Measurements from ENCODE around the gene CHRDL1.
"Not testable (repeated sequence)": the region's sequence is repeated elsewhere in the genome, so short reads cannot be mapped to it uniquely, and the experiment has no call there.

CHRDL1 gene, protein sequence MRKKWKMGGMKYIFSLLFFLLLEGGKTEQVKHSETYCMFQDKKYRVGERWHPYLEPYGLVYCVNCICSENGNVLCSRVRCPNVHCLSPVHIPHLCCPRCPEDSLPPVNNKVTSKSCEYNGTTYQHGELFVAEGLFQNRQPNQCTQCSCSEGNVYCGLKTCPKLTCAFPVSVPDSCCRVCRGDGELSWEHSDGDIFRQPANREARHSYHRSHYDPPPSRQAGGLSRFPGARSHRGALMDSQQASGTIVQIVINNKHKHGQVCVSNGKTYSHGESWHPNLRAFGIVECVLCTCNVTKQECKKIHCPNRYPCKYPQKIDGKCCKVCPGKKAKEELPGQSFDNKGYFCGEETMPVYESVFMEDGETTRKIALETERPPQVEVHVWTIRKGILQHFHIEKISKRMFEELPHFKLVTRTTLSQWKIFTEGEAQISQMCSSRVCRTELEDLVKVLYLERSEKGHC

DNA sequence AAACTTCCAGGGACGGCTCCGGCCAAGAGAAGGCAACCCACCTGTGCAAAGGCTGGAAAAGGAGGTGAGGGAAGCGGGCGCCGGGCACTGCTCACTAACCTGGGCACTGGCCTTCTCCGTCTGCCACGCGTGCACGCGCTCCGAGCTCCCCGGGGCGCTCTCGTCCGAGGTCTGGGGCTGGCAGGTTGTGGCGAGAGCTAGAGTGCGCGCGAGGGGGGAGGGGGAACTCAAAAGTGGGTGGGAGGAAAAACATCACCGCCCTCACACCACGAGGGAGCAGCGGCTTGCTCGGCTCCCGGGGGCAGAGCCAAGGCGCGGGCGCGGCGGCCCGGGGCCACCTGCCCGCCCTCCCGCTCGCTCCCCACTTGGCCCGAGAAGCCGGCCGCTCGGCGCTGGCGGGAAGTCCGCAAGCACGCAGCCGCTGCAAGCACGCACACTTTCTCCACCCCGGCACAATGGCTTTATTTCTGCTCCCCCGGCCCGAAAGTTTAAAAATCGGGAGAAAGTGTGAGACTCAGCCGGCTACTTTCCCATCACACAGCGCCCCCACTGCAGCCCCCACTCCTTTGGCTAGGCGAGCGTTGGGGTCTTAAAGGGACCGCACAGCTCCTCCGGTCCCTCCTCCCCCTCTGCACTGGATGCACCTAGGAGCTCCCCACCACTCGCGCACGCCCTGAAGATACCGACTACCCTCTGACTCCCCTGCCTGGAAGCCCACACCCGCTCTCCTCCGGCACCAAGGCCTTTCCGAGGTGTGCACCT lies at the start of gene CHRDL1:
Gene CHRDL1, minus strand, starts transcription at position 173 of the 762 bp plus-strand sequence. CDS start 3,636 bp downstream, outside the sequence.
- Histone ChIP-seq H3K27me3 (ENCODE audit: control insufficient read depth, insufficient read depth, low read length) (no peaks in the 10 kb centered on the region), H3K36me3 (ENCODE audit: control insufficient read depth, insufficient read depth, low read length) (no peaks in the 10 kb centered on the region), H3K9ac (ENCODE audit: low read length) (no peak within 1 kb of the TSS), H3K4me1 (ENCODE audit: control insufficient read depth, insufficient read depth, low read length) (no peaks in the 10 kb centered on the region), H3K4me3 (ENCODE audit: low read length) (no peak within 1 kb of the TSS), H3K9me3 (ENCODE audit: control insufficient read depth, low read length) (no peaks in the 10 kb centered on the region)

DNA sequence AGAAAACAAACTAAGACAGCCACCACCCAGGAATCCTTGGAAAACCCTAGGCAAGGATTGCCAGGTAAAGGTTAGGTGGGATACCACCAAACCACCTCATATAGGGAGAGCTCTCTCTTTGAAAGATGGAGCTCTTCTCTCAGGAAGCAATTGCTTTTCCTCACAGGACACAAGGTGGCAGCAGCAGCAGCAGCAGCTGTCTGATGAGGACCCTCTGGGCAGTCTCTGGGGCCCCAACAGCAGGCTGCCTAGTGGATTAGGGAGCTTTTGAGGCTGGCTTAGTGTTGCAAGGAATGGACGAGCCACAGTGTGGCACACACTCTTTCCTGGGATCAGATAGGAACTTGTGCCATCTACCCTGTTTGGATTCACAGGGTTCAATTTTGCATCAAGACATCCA lies 41.4 kb upstream of the CHRDL1 start:
- Histone ChIP-seq H3K36me3 (ENCODE audit: control insufficient read depth, insufficient read depth, low read length) (no peaks in the 10 kb centered on the region), H3K27me3 (ENCODE audit: control insufficient read depth, insufficient read depth, low read length) (no peaks in the 10 kb centered on the region), H3K9me3 (ENCODE audit: control insufficient read depth, low read length) (no peaks in the 10 kb centered on the region), H3K4me3 (ENCODE audit: low read length) (no peak overlapping the region), H3K9ac (ENCODE audit: low read length) (no peak overlapping the region), H3K4me1 (ENCODE audit: control insufficient read depth, insufficient read depth, low read length) (no peaks in the 10 kb centered on the region)

DNA sequence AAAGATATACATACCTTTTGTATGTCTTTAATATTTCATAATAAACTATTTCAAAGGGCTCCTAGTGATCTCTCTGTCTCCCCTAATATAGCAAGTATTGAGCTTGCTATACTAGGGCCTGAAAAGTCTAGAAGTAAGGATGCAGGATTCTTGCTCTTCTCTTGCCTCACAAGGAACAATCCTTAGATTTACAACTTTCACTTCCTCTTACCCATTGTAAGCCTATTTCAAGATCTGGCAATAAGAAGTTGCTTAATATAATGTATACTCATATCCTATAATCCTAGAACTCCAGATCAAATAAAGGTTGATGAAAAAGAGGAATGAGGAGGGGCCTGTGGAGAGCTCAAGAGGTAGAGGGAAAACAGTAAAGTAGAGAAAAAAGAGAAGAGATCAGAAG lies 40.8 kb upstream of the CHRDL1 start:
- H3K27me3 ChIP-seq (ENCODE audit: control insufficient read depth, insufficient read depth, low read length), result no peaks in the 10 kb centered on the region
- H3K9me3 ChIP-seq (ENCODE audit: control insufficient read depth, low read length), result no peaks in the 10 kb centered on the region
- no peak overlapping the region for H3K9ac ChIP-seq (ENCODE audit: low read length)
- no peak overlapping the region for H3K4me3 ChIP-seq (ENCODE audit: low read length)
- H3K4me1 ChIP-seq (ENCODE audit: control insufficient read depth, insufficient read depth, low read length), result no peaks in the 10 kb centered on the region
- H3K36me3 ChIP-seq (ENCODE audit: control insufficient read depth, insufficient read depth, low read length), result no peaks in the 10 kb centered on the region

DNA sequence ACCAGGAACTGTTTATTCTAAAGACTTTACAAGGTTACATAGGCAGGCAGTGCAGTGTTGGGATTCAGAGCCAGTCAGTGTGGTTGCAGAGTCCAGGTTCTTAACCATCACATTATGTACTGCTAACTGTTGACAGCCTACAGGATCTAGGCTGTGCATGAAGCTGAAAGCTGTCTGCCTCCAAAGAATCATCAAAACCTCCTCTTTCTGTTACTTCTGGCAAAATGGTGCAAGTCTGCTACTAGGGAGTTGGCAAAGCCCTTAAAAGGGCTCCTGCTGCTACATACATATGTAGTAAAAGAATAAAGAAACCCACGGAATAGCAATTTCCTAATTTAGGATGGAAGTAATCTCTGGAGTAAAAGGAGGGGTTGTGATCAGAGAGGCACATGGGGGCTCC lies 40.4 kb upstream of the CHRDL1 start:
- Histone ChIP-seq H3K27me3 (ENCODE audit: control insufficient read depth, insufficient read depth, low read length) (no peaks in the 10 kb centered on the region), H3K4me1 (ENCODE audit: control insufficient read depth, insufficient read depth, low read length) (no peaks in the 10 kb centered on the region), H3K9ac (ENCODE audit: low read length) (no peak overlapping the region), H3K4me3 (ENCODE audit: low read length) (no peak overlapping the region), H3K9me3 (ENCODE audit: control insufficient read depth, low read length) (no peaks in the 10 kb centered on the region), H3K36me3 (ENCODE audit: control insufficient read depth, insufficient read depth, low read length) (no peaks in the 10 kb centered on the region)

DNA sequence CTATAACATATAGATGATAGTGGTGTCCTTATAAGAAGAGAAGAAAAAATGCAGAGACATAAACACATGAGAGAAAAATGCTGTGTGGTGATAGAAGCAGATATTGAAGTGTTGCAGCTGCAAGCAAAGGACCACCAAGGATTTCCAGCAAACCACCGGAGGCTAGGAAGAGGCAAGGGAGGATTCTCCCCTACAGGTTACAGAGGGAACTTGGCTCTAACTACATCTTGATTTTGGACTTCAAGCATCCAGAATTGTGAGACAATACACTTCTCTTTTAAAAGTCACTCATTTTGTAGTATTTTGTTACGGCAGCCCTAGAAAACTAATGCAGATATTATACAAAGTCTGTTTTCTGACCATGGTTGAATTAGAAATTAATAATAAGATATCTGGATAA lies 30.4 kb upstream of the CHRDL1 start:
- H3K36me3 ChIP-seq (ENCODE audit: control insufficient read depth, insufficient read depth, low read length), result no peaks in the 10 kb centered on the region
- H3K9ac ChIP-seq (ENCODE audit: low read length), result no peak overlapping the region
- H3K4me3 ChIP-seq (ENCODE audit: low read length), result no peak overlapping the region
- H3K27me3 ChIP-seq (ENCODE audit: control insufficient read depth, insufficient read depth, low read length), result no peaks in the 10 kb centered on the region
- H3K4me1 ChIP-seq (ENCODE audit: control insufficient read depth, insufficient read depth, low read length), result no peaks in the 10 kb centered on the region
- no peaks in the 10 kb centered on the region for H3K9me3 ChIP-seq (ENCODE audit: control insufficient read depth, low read length)

DNA sequence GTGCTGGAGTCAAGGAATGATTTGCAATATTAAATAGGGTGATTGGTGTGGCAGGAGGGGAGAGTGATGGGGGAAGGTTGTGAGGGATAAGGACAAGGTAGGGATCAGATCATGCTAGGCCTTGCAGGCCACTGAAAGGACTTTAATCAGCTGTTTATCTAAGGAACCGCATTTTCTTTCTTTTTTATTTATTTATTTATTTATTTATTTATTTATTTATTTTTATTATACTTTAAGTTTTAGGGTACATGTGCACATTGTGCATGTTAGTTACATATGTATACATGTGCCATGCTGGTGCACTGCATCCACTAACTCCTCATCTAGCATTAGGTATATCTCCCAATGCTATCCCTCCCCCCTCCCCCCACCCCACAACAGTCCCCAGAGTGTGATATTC lies 20.9 kb upstream of the CHRDL1 start:
- H3K27me3 ChIP-seq (ENCODE audit: control insufficient read depth, insufficient read depth, low read length); H3K9me3 ChIP-seq (ENCODE audit: control insufficient read depth, low read length); H3K4me3 ChIP-seq (ENCODE audit: low read length); H3K9ac ChIP-seq (ENCODE audit: low read length); H3K4me1 ChIP-seq (ENCODE audit: control insufficient read depth, insufficient read depth, low read length); H3K36me3 ChIP-seq (ENCODE audit: control insufficient read depth, insufficient read depth, low read length): not testable (repeated sequence)

DNA sequence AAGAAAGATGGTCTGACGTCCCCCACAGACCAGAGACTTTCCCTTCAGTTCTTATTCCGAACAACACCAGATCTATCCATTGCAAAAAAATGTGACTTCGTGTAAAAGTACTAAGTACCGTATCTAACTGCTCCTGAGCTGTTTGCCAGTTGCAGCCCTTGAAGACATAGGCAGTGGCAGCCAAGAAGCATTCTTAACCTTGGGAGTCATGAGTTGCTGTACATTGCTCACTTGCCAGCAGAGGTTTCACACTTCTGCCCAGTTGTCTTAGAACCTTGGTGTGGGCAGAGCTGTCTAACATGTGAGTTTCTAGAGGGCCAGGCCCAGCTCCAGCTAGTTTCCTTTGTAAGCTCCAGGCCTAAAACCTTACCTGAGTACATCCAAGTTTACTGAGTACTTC lies 10.5 kb upstream of the CHRDL1 start:
- no peak overlapping the region for H3K4me3 ChIP-seq (ENCODE audit: low read length)
- no peaks in the 10 kb centered on the region for H3K4me1 ChIP-seq (ENCODE audit: control insufficient read depth, insufficient read depth, low read length)
- no peak overlapping the region for H3K9ac ChIP-seq (ENCODE audit: low read length)

DNA sequence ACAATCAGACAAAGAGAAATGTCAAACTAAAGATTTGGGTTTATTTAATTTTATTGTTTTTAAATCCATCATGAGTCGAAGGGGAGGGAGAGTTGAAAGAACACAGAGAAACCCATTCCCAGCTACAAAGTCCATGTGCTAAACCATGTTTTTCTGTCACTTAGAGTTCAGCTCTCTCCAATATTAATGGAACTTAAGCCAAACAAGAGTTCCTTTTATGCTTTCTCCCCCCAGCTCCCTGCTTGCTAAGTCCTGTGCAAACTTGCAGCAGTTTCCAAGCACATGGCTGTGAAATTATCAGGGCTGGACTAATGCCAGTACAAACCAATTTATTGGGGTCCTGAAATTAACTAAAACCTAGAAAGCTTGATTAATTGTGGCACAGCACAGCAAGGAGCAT lies 9.7 kb upstream of the CHRDL1 start:
- Histone ChIP-seq H3K4me1 (ENCODE audit: control insufficient read depth, insufficient read depth, low read length) (no peaks in the 10 kb centered on the region), H3K9ac (ENCODE audit: low read length) (no peak overlapping the region), H3K36me3 (ENCODE audit: control insufficient read depth, insufficient read depth, low read length) (no peaks in the 10 kb centered on the region), H3K4me3 (ENCODE audit: low read length) (no peak overlapping the region), H3K9me3 (ENCODE audit: control insufficient read depth, low read length) (no peaks in the 10 kb centered on the region), H3K27me3 (ENCODE audit: control insufficient read depth, insufficient read depth, low read length) (no peaks in the 10 kb centered on the region)

More for the DNA sequence above, 10.5 kb upstream of the CHRDL1 start:
- H3K36me3 ChIP-seq (ENCODE audit: control insufficient read depth, insufficient read depth, low read length), result no peaks in the 10 kb centered on the region
- H3K9me3 ChIP-seq (ENCODE audit: control insufficient read depth, low read length), result no peaks in the 10 kb centered on the region
- H3K27me3 ChIP-seq (ENCODE audit: control insufficient read depth, insufficient read depth, low read length), result no peaks in the 10 kb centered on the region

DNA sequence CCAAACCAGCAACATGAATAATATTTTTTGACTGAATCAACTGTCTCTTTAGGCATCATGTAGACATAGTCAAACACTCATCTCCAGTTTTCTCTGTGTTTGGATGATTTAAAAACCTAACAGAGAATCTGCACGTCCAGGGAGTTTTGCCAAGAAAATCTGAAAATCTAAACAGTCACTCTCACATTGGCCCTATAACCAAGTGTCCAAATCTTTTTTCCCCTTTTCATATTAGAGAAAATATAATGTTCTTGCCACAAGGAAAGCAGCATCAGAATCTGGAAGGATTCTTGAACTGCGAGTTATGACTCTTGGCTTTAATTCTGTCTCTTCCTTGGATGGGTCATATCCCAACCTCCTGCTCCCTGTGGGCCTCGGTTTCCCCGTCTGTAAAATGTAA lies 8.8 kb upstream of the CHRDL1 start:
- Histone ChIP-seq H3K4me1 (ENCODE audit: control insufficient read depth, insufficient read depth, low read length) (no peaks in the 10 kb centered on the region), H3K27me3 (ENCODE audit: control insufficient read depth, insufficient read depth, low read length) (no peaks in the 10 kb centered on the region)

DNA sequence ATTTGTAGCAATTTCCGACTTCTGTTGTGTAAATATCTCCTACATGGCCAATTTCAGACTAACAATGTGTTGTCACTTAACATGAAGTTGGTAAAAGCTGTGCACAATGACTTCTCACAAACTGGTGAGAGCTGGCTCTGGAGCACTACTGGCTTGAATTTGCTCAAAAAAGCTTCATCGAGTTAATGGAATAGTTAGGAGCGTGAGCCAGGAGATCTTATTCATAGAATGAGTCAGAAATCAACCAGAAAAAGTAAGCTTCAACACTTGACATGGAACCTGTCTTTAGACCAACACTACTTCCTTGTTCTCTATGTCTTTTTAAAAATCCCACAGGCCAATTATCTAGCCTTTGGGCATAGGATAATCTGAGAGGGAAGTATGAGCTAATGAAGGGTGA lies 7.9 kb upstream of the CHRDL1 start:
- no peaks in the 10 kb centered on the region for H3K36me3 ChIP-seq (ENCODE audit: control insufficient read depth, insufficient read depth, low read length)
- no peak overlapping the region for H3K4me3 ChIP-seq (ENCODE audit: low read length)
- no peaks in the 10 kb centered on the region for H3K4me1 ChIP-seq (ENCODE audit: control insufficient read depth, insufficient read depth, low read length)
- no peaks in the 10 kb centered on the region for H3K9me3 ChIP-seq (ENCODE audit: control insufficient read depth, low read length)
- H3K9ac ChIP-seq (ENCODE audit: low read length), result no peak overlapping the region
- H3K27me3 ChIP-seq (ENCODE audit: control insufficient read depth, insufficient read depth, low read length), result no peaks in the 10 kb centered on the region

More for the DNA sequence above, 8.8 kb upstream of the CHRDL1 start:
- no peaks in the 10 kb centered on the region for H3K36me3 ChIP-seq (ENCODE audit: control insufficient read depth, insufficient read depth, low read length)
- H3K4me3 ChIP-seq (ENCODE audit: low read length), result no peak overlapping the region
- H3K9ac ChIP-seq (ENCODE audit: low read length), result no peak overlapping the region
- no peaks in the 10 kb centered on the region for H3K9me3 ChIP-seq (ENCODE audit: control insufficient read depth, low read length)

DNA sequence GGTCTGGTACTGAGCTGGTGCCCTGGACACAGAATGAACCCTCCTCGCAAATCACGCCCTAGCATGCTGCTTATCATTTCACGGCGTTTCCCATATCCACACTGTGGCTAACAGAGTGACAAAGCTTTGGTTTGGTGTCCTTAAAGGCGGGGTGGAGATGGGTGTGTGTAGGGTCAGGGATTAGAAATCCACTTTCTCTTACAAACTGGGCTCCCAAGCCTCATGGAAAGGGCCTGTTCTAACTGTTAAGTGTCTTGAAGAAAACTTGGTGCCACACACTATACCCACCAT lies 735 bp upstream of the CHRDL1 start:
- H3K27me3 ChIP-seq (ENCODE audit: control insufficient read depth, insufficient read depth, low read length), result no peaks in the 10 kb centered on the region
- no peaks in the 10 kb centered on the region for H3K4me1 ChIP-seq (ENCODE audit: control insufficient read depth, insufficient read depth, low read length)
- H3K36me3 ChIP-seq (ENCODE audit: control insufficient read depth, insufficient read depth, low read length), result no peaks in the 10 kb centered on the region
- H3K9ac ChIP-seq (ENCODE audit: low read length), result no peak overlapping the region
- H3K4me3 ChIP-seq (ENCODE audit: low read length), result no peak overlapping the region
- no peaks in the 10 kb centered on the region for H3K9me3 ChIP-seq (ENCODE audit: control insufficient read depth, low read length)

DNA sequence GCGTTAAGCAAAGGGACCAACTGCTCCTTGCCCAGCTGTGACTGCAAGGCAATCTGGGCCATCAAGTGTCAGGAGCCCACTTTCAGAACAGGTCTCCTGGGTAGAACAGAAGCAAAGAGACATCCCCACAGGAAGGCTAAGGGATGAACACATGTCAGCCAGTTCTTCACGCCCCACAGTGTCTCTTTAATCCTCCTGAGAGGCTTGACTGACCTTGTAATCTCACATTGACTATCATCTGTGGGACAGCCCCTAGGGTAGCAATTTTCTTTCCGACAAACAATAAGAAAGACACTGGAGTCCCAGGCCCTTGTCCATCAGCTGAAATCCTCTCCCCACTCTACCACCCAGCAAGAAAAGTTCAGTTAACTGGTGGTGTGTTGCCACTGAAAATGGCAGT lies 1.0 kb downstream of the CHRDL1 start:
- Histone ChIP-seq H3K4me3 (ENCODE audit: low read length) (no peak overlapping the region), H3K27me3 (ENCODE audit: control insufficient read depth, insufficient read depth, low read length) (no peaks in the 10 kb centered on the region), H3K9me3 (ENCODE audit: control insufficient read depth, low read length) (no peaks in the 10 kb centered on the region)

More for the DNA sequence above, 1.0 kb downstream of the CHRDL1 start:
- no peaks in the 10 kb centered on the region for H3K36me3 ChIP-seq (ENCODE audit: control insufficient read depth, insufficient read depth, low read length)
- H3K9ac ChIP-seq (ENCODE audit: low read length), result no peak overlapping the region
- H3K4me1 ChIP-seq (ENCODE audit: control insufficient read depth, insufficient read depth, low read length), result no peaks in the 10 kb centered on the region
